KMS-11 (cell line): ENCODE measurements around the gene KLKB1.

Experiments used
- H2AFZ ChIP-seq: fragments of 200-600 bp; sonication (generic); 2 replicates; pipeline ENCODE4 v1.6.1; 2016; ENCODE audit warnings: antibody characterized with exemption, mixed run types, low read depth
- H3K27ac ChIP-seq: fragments of 200-600 bp; sonication (generic); 2 replicates; pipeline ENCODE4 v1.6.1; 2016; ENCODE audit warnings: mild to moderate bottlenecking, mixed run types
- H3K27me3 ChIP-seq: fragments of 200-600 bp; sonication (generic); 2 replicates; pipeline ENCODE4 v1.6.1; 2017; ENCODE audit warnings: mild to moderate bottlenecking, low read depth, mixed run types, moderate library complexity; ENCODE audit not compliant: insufficient read depth
- H3K36me3 ChIP-seq: fragments of 200-600 bp; sonication (generic); 2 replicates; pipeline ENCODE4 v1.6.1; 2017; ENCODE audit warnings: mild to moderate bottlenecking, mixed run types; ENCODE audit not compliant: insufficient read depth
- H3K4me1 ChIP-seq: fragments of 200-600 bp; sonication (generic); 2 replicates; pipeline ENCODE4 v1.6.1; 2016; ENCODE audit warnings: mild to moderate bottlenecking, low read depth, mixed run types; ENCODE audit not compliant: poor library complexity, severe bottlenecking
- H3K4me2 ChIP-seq: fragments of 200-600 bp; sonication (generic); 2 replicates; pipeline ENCODE4 v1.7.0; 2016; ENCODE audit warnings: mild to moderate bottlenecking, mixed run types
- H3K4me3 ChIP-seq: fragments of 200-600 bp; sonication (generic); IDR thresholded peaks from 2 replicates; pipeline ENCODE4 v1.6.1; 2017; ENCODE audit warnings: low read depth, low read length, mixed read lengths; ENCODE audit not compliant: insufficient read depth
- H3K79me2 ChIP-seq: fragments of 200-600 bp; sonication (generic); 2 replicates; pipeline ENCODE4 v1.6.1; 2016; ENCODE audit warnings: low read depth, mixed run types; ENCODE audit not compliant: insufficient read depth
- H3K9ac ChIP-seq: fragments of 200-600 bp; sonication (generic); 2 replicates; pipeline ENCODE4 v1.6.1; 2016; ENCODE audit warnings: mild to moderate bottlenecking, mixed run types
- H4K20me1 ChIP-seq: fragments of 200-600 bp; sonication (generic); 2 replicates; pipeline ENCODE4 v1.6.1; 2016; ENCODE audit warnings: mild to moderate bottlenecking, mixed run types; ENCODE audit not compliant: insufficient read depth
- TF ChIP-seq, protein P1 (sequence below): fragments of 200-600 bp; sonication (generic); conservative IDR thresholded peaks from 2 replicates; pipeline ENCODE4 v1.6.1; 2017; ENCODE audit warnings: low read depth, mild to moderate bottlenecking, antibody characterized with exemption, low read length, moderate library complexity, mixed read lengths

The KLKB1 gene

DNA sequence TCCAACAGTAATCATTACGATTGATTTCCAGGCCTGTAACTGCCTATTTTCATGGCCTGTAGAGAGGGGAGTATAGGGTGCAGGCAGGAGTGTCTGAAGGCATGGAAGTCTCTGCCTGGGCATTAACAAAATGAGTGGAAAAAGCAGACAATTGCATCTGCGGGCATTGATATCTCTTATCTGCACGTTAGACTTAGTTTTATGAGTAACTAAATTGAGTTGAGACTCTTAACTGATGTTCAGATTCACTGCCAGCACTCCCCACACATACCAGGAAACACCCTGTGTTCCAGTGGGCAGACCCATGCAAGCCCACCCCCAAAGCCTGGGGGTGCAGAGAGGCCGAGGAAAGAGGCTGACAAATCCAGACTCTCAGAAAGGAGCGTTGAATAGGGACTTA lies 72.0 kb downstream of the KLKB1 start:
- H3K4me3 ChIP-seq: no peak overlapping the region
- TF ChIP-seq, protein P1, sequence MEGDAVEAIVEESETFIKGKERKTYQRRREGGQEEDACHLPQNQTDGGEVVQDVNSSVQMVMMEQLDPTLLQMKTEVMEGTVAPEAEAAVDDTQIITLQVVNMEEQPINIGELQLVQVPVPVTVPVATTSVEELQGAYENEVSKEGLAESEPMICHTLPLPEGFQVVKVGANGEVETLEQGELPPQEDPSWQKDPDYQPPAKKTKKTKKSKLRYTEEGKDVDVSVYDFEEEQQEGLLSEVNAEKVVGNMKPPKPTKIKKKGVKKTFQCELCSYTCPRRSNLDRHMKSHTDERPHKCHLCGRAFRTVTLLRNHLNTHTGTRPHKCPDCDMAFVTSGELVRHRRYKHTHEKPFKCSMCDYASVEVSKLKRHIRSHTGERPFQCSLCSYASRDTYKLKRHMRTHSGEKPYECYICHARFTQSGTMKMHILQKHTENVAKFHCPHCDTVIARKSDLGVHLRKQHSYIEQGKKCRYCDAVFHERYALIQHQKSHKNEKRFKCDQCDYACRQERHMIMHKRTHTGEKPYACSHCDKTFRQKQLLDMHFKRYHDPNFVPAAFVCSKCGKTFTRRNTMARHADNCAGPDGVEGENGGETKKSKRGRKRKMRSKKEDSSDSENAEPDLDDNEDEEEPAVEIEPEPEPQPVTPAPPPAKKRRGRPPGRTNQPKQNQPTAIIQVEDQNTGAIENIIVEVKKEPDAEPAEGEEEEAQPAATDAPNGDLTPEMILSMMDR: no peak
- no peak overlapping the region for H3K27ac ChIP-seq
- H2AFZ ChIP-seq: no peak overlapping the region
- H3K4me1 ChIP-seq: no peaks in the 10 kb centered on the region
- H3K9ac ChIP-seq: no peak overlapping the region
- no peaks in the 10 kb centered on the region for H4K20me1 ChIP-seq
- no peaks in the 10 kb centered on the region for H3K36me3 ChIP-seq
- H3K79me2 ChIP-seq: no peaks in the 10 kb centered on the region
- no peak overlapping the region for H3K4me2 ChIP-seq
- no peaks in the 10 kb centered on the region for H3K27me3 ChIP-seq

DNA sequence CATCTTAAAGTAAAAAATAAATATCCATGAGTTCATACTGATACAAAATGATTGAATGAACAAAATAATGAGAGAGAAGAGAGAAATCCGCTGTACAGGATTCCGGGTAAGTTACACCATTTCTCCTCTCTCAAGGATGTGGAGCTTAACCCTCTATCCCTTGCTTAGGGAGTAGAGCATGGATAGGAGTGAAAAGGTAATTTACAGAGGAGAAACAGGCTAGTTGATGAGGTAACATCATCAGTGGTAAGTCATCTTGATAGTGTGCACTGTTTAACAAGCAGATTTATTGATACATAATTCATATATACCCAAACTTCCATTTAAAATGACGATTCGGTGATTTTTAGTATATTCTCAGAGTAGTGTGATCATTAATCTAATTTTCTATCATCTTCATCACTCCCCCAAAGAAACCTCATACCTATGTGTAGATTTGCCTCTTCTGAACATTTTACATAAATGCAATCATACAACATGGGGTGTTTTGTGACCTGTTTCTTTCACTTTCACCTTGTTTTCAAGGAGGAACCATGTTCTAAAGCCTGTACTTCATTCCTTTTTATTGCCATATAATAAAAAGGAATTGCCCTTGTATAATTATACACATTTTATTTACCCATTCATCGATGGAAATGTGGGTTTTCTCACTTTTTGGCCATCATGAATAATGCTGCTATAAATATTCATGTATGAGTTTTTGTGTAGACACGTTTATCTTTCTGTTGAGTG lies 73.5 kb downstream of the KLKB1 start:
- H3K4me2 ChIP-seq: no peak overlapping the region
- no peak overlapping the region for H2AFZ ChIP-seq
- TF ChIP-seq, protein P1: no peak

DNA sequence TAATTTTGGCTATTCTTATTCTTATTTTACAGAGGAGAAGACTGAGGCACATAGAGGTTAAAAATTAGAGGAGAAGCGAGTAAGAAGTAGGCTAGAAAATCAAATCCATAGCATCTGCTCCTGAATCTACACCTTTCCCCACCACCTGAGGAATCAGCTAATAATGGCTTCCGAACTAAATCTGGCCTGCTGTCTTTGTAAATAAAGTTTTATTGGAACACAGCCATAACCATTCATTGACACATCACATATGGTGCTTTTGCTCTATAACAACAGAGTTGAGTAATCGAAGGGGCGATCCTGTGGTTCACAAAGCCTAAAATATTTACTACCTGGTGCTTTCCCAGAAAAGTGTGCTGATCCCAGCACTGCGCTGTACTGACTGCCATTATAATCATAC lies 76.9 kb downstream of the KLKB1 start:
- H3K4me2 ChIP-seq: no peak overlapping the region
- H3K27me3 ChIP-seq: no peaks in the 10 kb centered on the region
- no peak overlapping the region for H2AFZ ChIP-seq
- no peak overlapping the region for H3K9ac ChIP-seq
- H3K4me1 ChIP-seq: no peaks in the 10 kb centered on the region
- no peaks in the 10 kb centered on the region for H4K20me1 ChIP-seq
- no peak overlapping the region for H3K4me3 ChIP-seq
- H3K27ac ChIP-seq: no peak overlapping the region
- H3K36me3 ChIP-seq: no peaks in the 10 kb centered on the region
- TF ChIP-seq, protein P1: no peak
- no peaks in the 10 kb centered on the region for H3K79me2 ChIP-seq

More for the DNA sequence above, 73.5 kb downstream of the KLKB1 start:
- Histone ChIP-seq H3K9ac (no peak overlapping the region), H3K79me2 (no peaks in the 10 kb centered on the region), H3K27me3 (no peaks in the 10 kb centered on the region), H4K20me1 (no peaks in the 10 kb centered on the region), H3K36me3 (no peaks in the 10 kb centered on the region), H3K4me1 (no peaks in the 10 kb centered on the region), H3K4me3 (no peak overlapping the region), H3K27ac (no peak overlapping the region)

DNA sequence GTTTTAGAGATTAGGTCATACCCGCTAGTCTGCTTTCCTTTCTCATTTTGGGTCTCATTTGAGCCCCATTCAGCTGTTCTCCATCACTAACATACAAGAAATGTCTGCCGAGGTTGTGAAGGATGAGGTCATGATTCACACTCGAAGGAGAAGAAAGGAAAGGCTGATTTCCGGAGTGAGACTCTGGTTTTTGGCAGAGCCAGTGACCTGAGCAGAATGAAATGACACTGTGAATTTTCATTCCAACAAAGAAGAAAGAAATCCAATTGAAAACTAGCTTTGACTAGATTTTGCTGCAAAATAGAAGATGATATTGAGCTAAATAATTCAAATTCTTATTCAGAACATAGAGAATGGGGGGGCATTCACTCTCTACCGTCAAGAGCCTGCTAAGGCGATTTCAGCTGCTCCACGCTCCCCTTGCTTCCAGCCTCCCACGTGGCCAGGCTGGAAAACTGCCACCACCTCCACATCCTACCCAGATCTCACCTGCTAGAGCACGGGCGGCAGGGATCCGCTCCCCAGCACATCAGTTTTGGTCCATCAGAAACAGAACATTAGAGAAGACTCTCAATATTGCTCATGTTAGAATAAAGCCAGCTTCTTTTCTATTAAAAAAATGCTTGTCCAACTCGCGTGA lies 77.7 kb downstream of the KLKB1 start:
- no peaks in the 10 kb centered on the region for H4K20me1 ChIP-seq
- H3K4me1 ChIP-seq: no peaks in the 10 kb centered on the region
- H3K9ac ChIP-seq: no peak overlapping the region
- H3K27me3 ChIP-seq: no peaks in the 10 kb centered on the region
- H3K79me2 ChIP-seq: no peaks in the 10 kb centered on the region
- H3K36me3 ChIP-seq: no peaks in the 10 kb centered on the region
- no peak overlapping the region for H2AFZ ChIP-seq
- H3K4me2 ChIP-seq: no peak overlapping the region
- no peak overlapping the region for H3K27ac ChIP-seq
- TF ChIP-seq, protein P1: no peak
- no peak overlapping the region for H3K4me3 ChIP-seq
